HG03196 (cell line): ENCODE results near the gene XIRP2.

Experiments
- ATAC-seq: cut with Tn5 transposase; IDR thresholded peaks from one replicate; pipeline ENCODE4 v1.9.1; 2021; ENCODE audit not compliant: unreplicated experiment

Gene XIRP2

DNA sequence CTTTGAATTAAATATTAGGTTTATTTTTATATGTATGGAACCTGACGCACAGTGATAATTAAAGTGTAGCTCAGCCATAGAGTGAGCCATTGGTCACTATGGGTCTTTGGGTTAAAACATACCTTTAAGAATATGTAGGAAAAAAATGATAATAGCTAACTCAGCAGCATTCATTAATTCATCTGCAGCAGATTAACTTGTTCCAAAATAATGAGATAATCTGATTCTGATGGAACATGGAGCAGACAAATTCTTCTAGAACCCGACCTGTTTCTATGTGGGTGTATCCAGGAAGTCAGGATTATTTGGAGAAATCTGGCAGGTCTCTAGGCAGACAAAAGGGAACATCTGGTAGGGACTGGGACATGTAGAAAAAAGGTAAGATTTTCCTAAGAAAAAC is at the start of gene XIRP2:
Gene XIRP2, plus strand, starts transcription at position 301 of the 400 bp plus-strand sequence. CDS start 15,003 bp downstream, outside the sequence.
- no peak for ATAC-seq

GRCh38 chr2:166841152-166841551 is 47.1 kb upstream of the XIRP2 start:
- ATAC-seq = no peak

GRCh38 chr2:166841679-166842078 is 46.6 kb upstream of the XIRP2 start:
- ATAC-seq = no peak

DNA sequence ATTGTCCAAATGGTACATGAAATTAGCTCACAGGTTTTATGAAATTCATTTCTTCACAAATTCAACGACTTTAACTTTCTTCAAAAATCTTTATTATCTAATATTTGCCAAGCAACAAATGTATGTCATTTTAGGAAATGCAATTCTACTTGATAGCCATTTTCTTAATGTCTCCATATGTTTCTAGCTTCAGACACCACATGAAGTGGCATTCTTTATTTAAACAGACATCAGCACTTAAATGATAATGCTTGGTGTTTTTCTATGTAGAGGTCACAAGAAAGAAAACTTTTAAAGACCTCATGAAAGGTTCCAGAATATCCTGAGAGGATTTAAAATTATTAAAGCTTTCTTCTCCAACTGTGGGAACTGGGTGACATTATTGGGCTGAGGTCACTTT is 44.2 kb upstream of the XIRP2 start:
- ATAC-seq = no peak

- no peak for ATAC-seq
Measured at GRCh38 chr2:166862468-166863132, 25.7 kb upstream of the XIRP2 start.

DNA sequence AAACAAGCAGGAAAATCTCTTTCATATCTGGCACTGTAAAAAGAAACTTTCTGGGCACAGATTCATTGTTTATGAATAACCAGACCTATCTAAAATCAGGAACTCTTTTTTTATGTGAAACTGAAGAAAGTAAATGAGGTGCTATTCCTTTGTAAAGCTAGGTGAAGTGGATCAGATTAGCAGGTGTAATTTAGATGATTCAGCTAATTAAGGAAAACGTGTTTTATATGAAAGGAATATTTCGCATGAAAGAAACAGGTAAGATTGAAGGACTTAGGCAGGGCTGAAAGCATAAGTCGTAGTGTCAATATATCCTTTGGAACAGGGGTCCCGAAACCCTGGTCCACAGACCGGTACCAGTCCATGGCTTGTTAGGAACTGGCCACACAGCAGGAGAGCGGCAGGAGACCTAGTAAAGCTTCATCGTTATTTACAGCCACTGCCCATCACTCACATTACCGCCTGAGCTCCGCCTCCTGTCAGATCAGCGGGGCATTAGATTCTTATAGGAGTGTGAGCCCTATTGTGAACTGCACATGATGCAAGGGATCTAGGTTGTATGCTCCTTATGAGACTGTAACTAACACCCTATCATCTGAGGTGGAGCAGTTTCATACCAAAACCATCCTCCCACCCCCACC is 20.3 kb upstream of the XIRP2 start:
- no peak for ATAC-seq

GRCh38 chr2:166870346-166870745 is 17.9 kb upstream of the XIRP2 start:
- ATAC-seq = no peak

GRCh38 chr2:166881177-166881576 is 7.1 kb upstream of the XIRP2 start:
- ATAC-seq = no peak

DNA sequence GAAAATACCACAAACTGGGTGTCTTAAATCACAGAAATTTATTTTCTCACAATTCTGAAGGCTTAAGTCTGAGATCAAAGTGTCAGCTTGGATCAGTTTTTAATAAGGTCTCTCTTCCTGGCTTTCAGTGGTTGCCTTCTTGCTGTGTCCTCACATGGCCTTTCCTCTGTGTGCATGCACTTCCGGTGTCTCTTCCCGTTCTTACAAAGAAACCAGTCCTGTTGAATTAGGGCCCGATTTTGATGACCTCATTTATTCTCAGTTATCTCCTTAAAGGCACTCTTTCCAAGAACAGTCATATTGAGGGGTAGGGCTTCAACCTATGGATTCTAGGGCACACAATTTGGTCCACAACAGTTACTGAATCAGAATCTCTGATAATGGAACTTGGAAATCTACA is 5.4 kb upstream of the XIRP2 start:
- no peak for ATAC-seq

- ATAC-seq = no peak
Measured at GRCh38 chr2:166891727-166892126, 3.4 kb downstream of the XIRP2 start.

GRCh38 chr2:166892397-166892796 is 4.1 kb downstream of the XIRP2 start:
- ATAC-seq = no peak

DNA sequence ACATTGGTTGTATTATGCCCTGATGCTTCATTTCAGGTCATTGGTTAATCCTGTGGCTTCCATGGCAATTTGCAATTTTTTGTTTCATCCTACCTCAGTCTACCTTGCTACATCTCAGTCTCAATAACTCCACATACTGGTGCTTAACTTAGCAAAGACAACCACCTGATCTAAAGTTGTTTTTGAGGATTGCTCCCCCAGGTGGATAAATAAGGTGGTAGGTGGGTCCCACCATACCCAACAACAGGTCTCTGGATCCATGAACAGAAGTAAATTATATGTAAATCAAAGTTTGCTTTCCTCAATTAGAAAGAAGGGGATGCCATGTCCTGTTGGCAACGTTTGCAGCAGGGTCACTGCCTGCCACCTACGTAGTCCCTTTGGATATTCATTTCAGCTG is 7.0 kb downstream of the XIRP2 start:
- ATAC-seq = no peak

DNA sequence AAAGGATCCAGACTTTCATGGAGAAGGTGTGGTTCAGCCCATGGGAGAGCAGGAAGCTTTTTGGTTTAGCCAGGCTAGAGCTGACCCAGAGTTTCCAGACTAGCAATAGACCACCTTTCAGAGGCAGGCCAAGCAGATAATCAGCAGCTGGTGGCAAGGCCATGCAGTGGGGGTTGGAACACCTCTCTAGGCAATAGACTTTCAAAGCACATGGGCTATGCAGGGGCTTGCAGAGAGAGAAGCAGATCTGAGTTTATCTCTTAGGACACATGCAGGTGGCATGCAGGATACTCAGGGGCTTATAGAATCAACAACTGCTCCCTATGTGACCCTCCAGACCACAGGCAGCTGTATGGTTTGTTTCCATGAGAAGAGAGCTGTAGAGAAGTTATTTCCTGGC is 9.4 kb downstream of the XIRP2 start:
- ATAC-seq = no peak

GRCh38 chr2:166899676-166900075 is 11.4 kb downstream of the XIRP2 start:
- ATAC-seq = no peak

- no peak for ATAC-seq
Measured at GRCh38 chr2:166900700-166901099, 12.4 kb downstream of the XIRP2 start.

DNA sequence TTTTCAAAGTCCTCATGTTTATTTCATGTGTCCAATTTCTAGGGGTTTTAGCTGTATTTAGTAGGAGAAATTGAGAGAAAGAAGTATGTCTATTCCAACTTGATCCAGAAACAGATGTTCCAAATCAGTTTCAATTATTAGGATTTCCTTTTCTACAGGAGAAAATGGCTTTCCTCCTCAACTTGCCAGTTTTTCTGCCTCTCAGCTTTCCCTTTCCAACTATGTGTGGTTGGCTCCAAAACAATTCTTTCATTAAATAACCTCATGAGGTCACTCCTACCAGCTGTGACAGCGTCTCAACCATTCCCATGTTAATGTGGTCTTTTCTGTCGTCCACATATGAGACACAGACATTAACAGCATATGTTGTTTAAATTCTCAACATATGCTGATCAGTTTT is 13.1 kb downstream of the XIRP2 start:
- no peak for ATAC-seq

DNA sequence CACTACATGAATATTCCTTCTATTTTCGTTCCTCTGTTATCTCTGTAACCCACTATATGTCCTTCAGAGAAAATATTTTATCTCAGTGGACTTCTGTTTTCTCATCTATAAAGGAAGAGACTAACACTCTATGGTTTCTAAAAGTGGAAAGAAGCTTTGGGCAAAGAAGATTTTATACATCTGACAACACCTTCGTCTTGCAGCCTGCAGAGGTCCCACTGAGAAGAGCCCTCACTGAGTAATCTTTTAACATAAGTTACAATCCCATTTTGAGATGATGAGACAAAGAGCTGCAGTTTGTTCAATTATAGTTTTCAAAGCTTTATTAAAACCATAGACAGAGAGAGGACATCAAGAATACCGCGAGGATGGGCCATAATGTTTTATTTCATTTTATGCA is 28.7 kb downstream of the XIRP2 start:
- no peak for ATAC-seq

DNA sequence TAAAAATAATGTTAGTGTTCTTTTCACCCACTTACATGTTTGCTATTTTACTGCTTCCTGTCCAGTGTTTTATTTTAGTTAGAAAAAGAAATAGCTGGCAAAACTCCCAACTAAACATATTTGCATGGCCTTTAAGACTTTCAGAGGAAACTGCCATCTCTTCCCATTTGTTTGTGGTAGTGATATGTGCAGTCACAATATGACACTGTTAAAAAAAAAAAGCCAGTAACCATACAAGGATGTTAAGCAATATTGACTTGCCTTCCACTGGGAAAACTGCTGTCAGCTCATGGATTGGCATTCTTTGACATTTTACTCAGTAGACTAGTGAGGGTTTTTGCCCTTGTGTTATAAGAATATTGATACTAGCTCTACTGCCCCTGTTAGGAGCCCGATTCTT is 29.1 kb downstream of the XIRP2 start:
- no peak for ATAC-seq

DNA sequence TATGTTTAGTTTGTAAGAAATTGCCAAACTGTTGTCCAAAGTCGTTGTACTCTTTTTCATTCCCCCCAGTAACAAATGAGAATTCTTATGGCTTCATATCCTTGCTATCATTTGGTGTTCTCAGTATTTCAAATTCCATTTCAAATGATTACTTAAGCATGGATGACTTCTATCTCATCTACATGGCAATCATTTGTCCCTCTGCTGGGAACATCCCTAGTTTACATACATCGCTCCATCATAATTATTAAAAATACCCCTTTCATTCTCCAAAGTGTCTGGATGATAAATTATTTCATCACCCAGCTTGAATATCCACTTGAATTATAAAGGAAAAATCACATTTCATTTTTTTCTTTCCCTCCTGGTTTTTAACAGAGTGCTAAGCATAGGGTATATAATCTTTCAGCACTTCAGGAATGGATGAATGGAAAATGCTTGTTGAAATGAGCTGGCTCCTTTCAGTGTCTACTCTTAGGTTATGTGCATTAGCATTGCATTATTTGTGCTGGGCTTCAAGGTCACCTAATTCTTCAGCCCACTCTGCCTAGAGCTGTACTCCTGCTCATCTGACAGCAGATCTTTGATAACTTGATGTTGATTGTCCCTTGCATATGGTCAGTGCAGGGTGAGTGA is 33.1 kb downstream of the XIRP2 start:
- no peak for ATAC-seq

- no peak for ATAC-seq
Measured at GRCh38 chr2:166924967-166925366, 36.7 kb downstream of the XIRP2 start.

DNA sequence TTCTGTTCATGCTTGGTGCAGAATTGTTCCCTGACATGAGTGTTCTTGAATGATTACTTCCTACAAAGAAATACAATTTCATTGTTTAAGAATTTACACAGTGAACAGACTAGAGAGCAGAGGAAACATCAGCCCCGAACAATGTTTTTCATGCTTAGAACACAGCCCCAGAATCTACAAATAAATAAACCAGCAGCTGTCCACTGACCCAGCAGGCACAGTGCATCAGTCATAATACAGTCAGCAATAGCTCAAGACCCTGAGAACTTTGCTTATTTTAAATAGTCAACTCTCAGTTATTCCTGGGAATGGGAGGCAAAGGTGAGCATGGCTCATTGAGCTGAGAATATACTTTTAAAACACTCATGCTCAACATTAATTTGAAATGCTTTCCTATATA is 38.4 kb downstream of the XIRP2 start:
- no peak for ATAC-seq

DNA sequence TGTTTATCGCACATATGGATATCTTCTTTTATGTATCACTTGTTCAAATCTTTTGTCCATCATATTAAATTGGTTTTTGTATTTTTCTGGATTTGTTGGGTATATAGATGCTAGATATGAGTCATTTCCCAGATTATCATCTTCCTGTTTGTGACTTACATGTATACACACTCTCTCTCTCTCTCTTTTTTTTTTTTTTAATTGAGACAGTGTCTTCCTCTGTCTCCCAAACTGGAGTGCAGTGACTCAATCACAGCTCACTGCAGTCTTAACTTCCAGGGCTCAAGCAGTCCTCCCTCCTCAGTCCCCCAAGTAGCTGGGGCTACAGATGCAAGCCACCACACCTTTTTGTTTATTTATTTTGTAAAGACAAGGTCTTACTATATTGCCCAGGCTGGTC is 43.8 kb downstream of the XIRP2 start:
- ATAC-seq = no peak
